GM21737 (cell line): Measurements from ENCODE around the gene TMEM253.

Experiments used
- ATAC-seq: cut with Tn5 transposase; IDR thresholded peaks from one replicate; pipeline ENCODE4 v1.9.1; 2021; ENCODE audit warnings: mild to moderate bottlenecking, moderate library complexity; ENCODE audit not compliant: unreplicated experiment

The TMEM253 gene

GRCh38 chr14:21103710-21104447, 3.0 kb downstream of the TMEM253 start:
- ATAC-seq = peak; percentile 89

GRCh38 chr14:21104448-21105060, 3.7 kb downstream of the TMEM253 start:
- ATAC-seq = peak; percentile 44

- ATAC-seq = no peak
Measured at GRCh38 chr14:21105095-21105494, 4.2 kb downstream of the TMEM253 start.

GRCh38 chr14:21106176-21106497, 5.3 kb downstream of the TMEM253 start:
- no peak for ATAC-seq

GRCh38 chr14:21106498-21107282, 5.8 kb downstream of the TMEM253 start:
- no peak for ATAC-seq

GRCh38 chr14:21107283-21107800, 6.5 kb downstream of the TMEM253 start:
- no peak for ATAC-seq

- no peak for ATAC-seq
Measured at GRCh38 chr14:21108791-21109190, 7.9 kb downstream of the TMEM253 start.

GRCh38 chr14:21109377-21110138, 8.7 kb downstream of the TMEM253 start:
- ATAC-seq = no peak

GRCh38 chr14:21112255-21112654, 11.4 kb downstream of the TMEM253 start:
- no peak for ATAC-seq

GRCh38 chr14:21113369-21113768, 12.5 kb downstream of the TMEM253 start:
- no peak for ATAC-seq

GRCh38 chr14:21118933-21119332, 18.1 kb downstream of the TMEM253 start:
- ATAC-seq = no peak

- no peak for ATAC-seq
Measured at GRCh38 chr14:21120686-21121085, 19.8 kb downstream of the TMEM253 start.

GRCh38 chr14:21121122-21121521, 20.3 kb downstream of the TMEM253 start:
- no peak for ATAC-seq

GRCh38 chr14:21123429-21123828, 22.6 kb downstream of the TMEM253 start:
- ATAC-seq = no peak

- no peak for ATAC-seq
Measured at GRCh38 chr14:21133901-21134300, 33.0 kb downstream of the TMEM253 start.

- no peak for ATAC-seq
Measured at GRCh38 chr14:21136024-21136423, 35.2 kb downstream of the TMEM253 start.

- no peak for ATAC-seq
Measured at GRCh38 chr14:21142357-21142756, 41.5 kb downstream of the TMEM253 start.

GRCh38 chr14:21145437-21145836, 44.6 kb downstream of the TMEM253 start:
- no peak for ATAC-seq

GRCh38 chr14:21149641-21150367, 48.9 kb downstream of the TMEM253 start:
- no peak for ATAC-seq
